HepG2 (cell line): Measurements from ENCODE around the gene GOLPH3. TPM values are rescaled to one million over a fixed set of nuclear protein-coding genes. Genes with fewer than 3 reads are reported as not detected.

Experiments
- CBX5 ChIP-seq: sonication (generic); formaldehyde crosslinking; IDR thresholded peaks from 2 replicates; pipeline ENCODE4 v1.4.0; 2020; ENCODE audit warnings: missing genetic modification reagents, borderline replicate concordance
- CCDC6 ChIP-seq: sonication (generic); formaldehyde crosslinking; IDR thresholded peaks from 2 replicates; pipeline ENCODE4 v1.8.1; 2022; ENCODE audit warnings: mild to moderate bottlenecking, missing genetic modification reagents, moderate library complexity
- FOXK1 ChIP-seq: sonication (generic); formaldehyde crosslinking; IDR thresholded peaks from 2 replicates; pipeline ENCODE4 v1.4.0; 2020; ENCODE audit warnings: low read depth, missing genetic modification reagents, borderline replicate concordance
- GATAD2A ChIP-seq: IDR thresholded peaks from 2 replicates; pipeline ENCODE4 v1.6.1; 2016
- KLF13 ChIP-seq: sonication (generic); formaldehyde crosslinking; IDR thresholded peaks from 2 replicates; pipeline ENCODE4 v1.4.0; 2020; ENCODE audit warnings: mild to moderate bottlenecking, missing genetic modification reagents
- LCORL ChIP-seq, 2 experiments: fragments of 450-650 bp in 1 of 2; sonication (generic) in 1 of 2; formaldehyde crosslinking in 1 of 2; IDR thresholded peaks; 2 replicates each; pipeline versions ENCODE4 v1.5.0 to v1.6.1; 2017 to 2020; ENCODE audit warnings: antibody characterized with exemption in 1 of 2, missing genetic modification reagents in 1 of 2
- NCOA5 ChIP-seq: sonication (generic); formaldehyde crosslinking; IDR thresholded peaks from 2 replicates; pipeline ENCODE4 v1.4.0; 2020; ENCODE audit warnings: missing genetic modification reagents
- PHF5A ChIP-seq: IDR thresholded peaks from one replicate; pipeline ENCODE4 v1.6.1; 2018; ENCODE audit warnings: low read depth, missing genetic modification reagents; ENCODE audit not compliant: unreplicated experiment
- PHF8 ChIP-seq: sonication (generic); formaldehyde crosslinking; IDR thresholded peaks from 2 replicates; pipeline ENCODE4 v1.5.0; 2020; ENCODE audit warnings: missing genetic modification reagents
- PTBP1 ChIP-seq: fragments of 200-400 bp; formaldehyde crosslinking; IDR thresholded peaks from 2 replicates; pipeline ENCODE4 v1.6.1; 2018; ENCODE audit warnings: low read length, low read depth; ENCODE audit not compliant: poor library complexity, severe bottlenecking
- SRSF1 ChIP-seq: fragments of 200-400 bp; formaldehyde crosslinking; optimal IDR thresholded peaks from 2 replicates; pipeline ENCODE3; 2017; ENCODE audit warnings: mild to moderate bottlenecking, low read depth, low read length, moderate library complexity
- TAF1 ChIP-seq: sonication (generic); formaldehyde crosslinking; IDR thresholded peaks from 2 replicates; pipeline ENCODE4 v1.4.0; 2020; ENCODE audit warnings: missing genetic modification reagents
- ZNF451 ChIP-seq: sonication (generic); formaldehyde crosslinking; IDR thresholded peaks from 2 replicates; pipeline ENCODE4 v1.5.0; 2020; ENCODE audit warnings: mild to moderate bottlenecking, missing genetic modification reagents
- ZNF468 ChIP-seq: sonication (generic); formaldehyde crosslinking; IDR thresholded peaks from 2 replicates; pipeline ENCODE4 v1.8.0; 2022; ENCODE audit warnings: mild to moderate bottlenecking, moderate library complexity, missing genetic modification reagents
- ZNF569 ChIP-seq: sonication (generic); formaldehyde crosslinking; IDR thresholded peaks from 2 replicates; pipeline ENCODE4 v1.5.0; 2020; ENCODE audit warnings: mild to moderate bottlenecking, missing genetic modification reagents, moderate library complexity, borderline replicate concordance
- ZNF577 ChIP-seq: sonication (generic); formaldehyde crosslinking; IDR thresholded peaks from 2 replicates; pipeline ENCODE4 v1.4.0; 2020; ENCODE audit warnings: mild to moderate bottlenecking, low read depth, missing genetic modification reagents, borderline replicate concordance
- ZNF709 ChIP-seq: sonication (generic); formaldehyde crosslinking; IDR thresholded peaks from 2 replicates; pipeline ENCODE4 v1.5.0; 2020; ENCODE audit warnings: mild to moderate bottlenecking, missing genetic modification reagents
- ZNF788 ChIP-seq: sonication (generic); formaldehyde crosslinking; IDR thresholded peaks from 2 replicates; pipeline ENCODE4 v1.5.0; 2020; ENCODE audit warnings: mild to moderate bottlenecking, missing genetic modification reagents, borderline replicate concordance
- polyA plus RNA-seq, 8 experiments: library from polyadenylated mRNA; depleted of rRNA in 3 of 8; stranded (reverse) in 7 of 8; unstranded in 1 of 8; fragments of >200 nt; fragmentation: Illumina TruSeq in 4 of 8; extraction: Trizol in 4 of 8; gene quantifications; 2 replicates each; pipeline versions ENCODE4 v1.2.1 to v1.2.3, GENCODE V29; 2011 to 2016; ENCODE audit warnings: low read depth in 4 of 8, missing spikeins in 1 of 8, mixed read lengths in 1 of 8; ENCODE audit not compliant: insufficient read depth in 1 of 8
- total RNA-seq, 5 experiments: library from RNA; depleted of rRNA; stranded (reverse); fragments of >200 nt; fragmentation: Illumina TruSeq; extraction: Trizol; gene quantifications; 2 replicates each; pipeline ENCODE4 v1.2.3, GENCODE V29; 2016; ENCODE audit warnings: low read depth in 1 of 5
- TF ChIP-seq, protein P1 (sequence below): sonication (generic); formaldehyde crosslinking; IDR thresholded peaks from 2 replicates; pipeline ENCODE4 v1.5.1; 2020; ENCODE audit warnings: missing genetic modification reagents, mild to moderate bottlenecking, borderline replicate concordance
- TF ChIP-seq, protein P2 (sequence below): sonication (generic); formaldehyde crosslinking; IDR thresholded peaks from 2 replicates; pipeline ENCODE4 v1.5.1; 2020; ENCODE audit warnings: mild to moderate bottlenecking, missing genetic modification reagents, moderate library complexity
- TF ChIP-seq, protein P3 (sequence below): sonication (generic); formaldehyde crosslinking; IDR thresholded peaks from 2 replicates; pipeline ENCODE4 v1.8.1; 2022; ENCODE audit warnings: mild to moderate bottlenecking, missing genetic modification reagents
- TF ChIP-seq, protein P4 (sequence below), 2 experiments: sonication (generic) in 1 of 2; formaldehyde crosslinking in 1 of 2; IDR thresholded peaks; 2 replicates each; pipeline versions ENCODE4 v1.4.0 to v1.6.1; 2018 to 2020; ENCODE audit warnings: missing genetic modification reagents in 2 of 2, borderline replicate concordance in 1 of 2, low read depth in 1 of 2, mild to moderate bottlenecking in 1 of 2, missing biosample characterization in 1 of 2

GOLPH3 gene
- total and polyA plus RNA-seq, 2 of the 13 experiments (the other 11 are each of a cell fraction or from before 2014, with no cell fraction given) = 59.5 to 84.5 TPM

DNA sequence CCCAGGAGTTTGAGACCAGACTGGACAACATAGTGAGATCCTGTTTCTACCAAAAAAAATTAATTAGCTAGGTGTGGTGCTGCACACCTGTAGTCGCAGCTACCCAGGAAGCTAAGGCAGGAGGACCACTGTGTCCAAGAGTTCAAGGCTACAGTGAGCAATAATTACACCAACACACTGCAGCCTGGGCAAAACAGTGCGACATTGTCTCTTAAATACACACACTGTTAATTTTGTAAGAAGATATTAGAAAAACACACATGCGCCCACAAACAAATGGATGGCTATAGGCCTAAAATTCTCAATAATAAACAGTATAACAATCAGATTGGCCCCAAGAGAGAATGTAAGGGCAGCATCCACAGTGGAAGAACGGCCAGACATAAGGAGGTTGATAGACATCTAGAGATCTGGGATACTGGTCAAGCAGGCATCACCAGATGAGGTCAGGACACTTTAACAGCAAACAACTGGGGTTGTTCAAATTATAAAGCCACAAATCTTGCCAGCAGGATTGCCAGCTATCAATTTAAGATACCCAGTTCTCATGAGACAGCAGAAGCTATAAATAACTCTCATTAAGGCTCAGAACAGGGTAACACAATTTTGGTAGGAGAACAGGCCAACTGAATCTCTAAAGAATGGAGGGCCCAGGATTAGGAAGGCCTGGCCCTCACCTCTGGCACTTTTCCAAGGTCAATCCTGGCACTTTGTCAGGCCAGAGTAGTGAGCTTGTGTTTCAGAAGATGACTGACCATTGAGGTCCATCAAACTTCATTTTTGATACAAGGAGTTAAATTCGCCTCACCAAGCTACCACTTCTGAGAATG lies 29.5 kb downstream of the GOLPH3 start (continued):
- TF ChIP-seq CCDC6 (CRISPR knock-in tag) (no peak), ZNF451 (no peak), ZNF468 (CRISPR knock-in tag) (no peak), PHF5A (CRISPR knock-in tag) (no peak), ZNF788 (no peak), NCOA5 (CRISPR knock-in tag) (no peak), ZNF569 (CRISPR knock-in tag) (no peak), KLF13 (no peak), GATAD2A (CRISPR knock-in tag) (peak; percentile 32; the same call in 1 of the 2 replicates), CBX5 (CRISPR knock-in tag) (no peak), FOXK1 (CRISPR knock-in tag) (no peak), PTBP1 (no peak), ZNF577 (CRISPR knock-in tag) (no peak), SRSF1 (no peak), ZNF709 (CRISPR knock-in tag) (no peak), TAF1 (CRISPR knock-in tag) (no peak), PHF8 (no peak), LCORL (IDR thresholded peaks at IDR 0.05) (no peak), LCORL (CRISPR knock-in tag; IDR thresholded peaks at IDR 0.05) (no peak)
- TF ChIP-seq, protein P1, sequence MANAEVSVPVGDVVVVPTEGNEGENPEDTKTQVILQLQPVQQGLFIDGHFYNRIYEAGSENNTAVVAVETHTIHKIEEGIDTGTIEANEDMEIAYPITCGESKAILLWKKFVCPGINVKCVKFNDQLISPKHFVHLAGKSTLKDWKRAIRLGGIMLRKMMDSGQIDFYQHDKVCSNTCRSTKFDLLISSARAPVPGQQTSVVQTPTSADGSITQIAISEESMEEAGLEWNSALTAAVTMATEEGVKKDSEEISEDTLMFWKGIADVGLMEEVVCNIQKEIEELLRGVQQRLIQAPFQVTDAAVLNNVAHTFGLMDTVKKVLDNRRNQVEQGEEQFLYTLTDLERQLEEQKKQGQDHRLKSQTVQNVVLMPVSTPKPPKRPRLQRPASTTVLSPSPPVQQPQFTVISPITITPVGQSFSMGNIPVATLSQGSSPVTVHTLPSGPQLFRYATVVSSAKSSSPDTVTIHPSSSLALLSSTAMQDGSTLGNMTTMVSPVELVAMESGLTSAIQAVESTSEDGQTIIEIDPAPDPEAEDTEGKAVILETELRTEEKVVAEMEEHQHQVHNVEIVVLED (CRISPR knock-in tag) = no peak
- TF ChIP-seq, protein P2, sequence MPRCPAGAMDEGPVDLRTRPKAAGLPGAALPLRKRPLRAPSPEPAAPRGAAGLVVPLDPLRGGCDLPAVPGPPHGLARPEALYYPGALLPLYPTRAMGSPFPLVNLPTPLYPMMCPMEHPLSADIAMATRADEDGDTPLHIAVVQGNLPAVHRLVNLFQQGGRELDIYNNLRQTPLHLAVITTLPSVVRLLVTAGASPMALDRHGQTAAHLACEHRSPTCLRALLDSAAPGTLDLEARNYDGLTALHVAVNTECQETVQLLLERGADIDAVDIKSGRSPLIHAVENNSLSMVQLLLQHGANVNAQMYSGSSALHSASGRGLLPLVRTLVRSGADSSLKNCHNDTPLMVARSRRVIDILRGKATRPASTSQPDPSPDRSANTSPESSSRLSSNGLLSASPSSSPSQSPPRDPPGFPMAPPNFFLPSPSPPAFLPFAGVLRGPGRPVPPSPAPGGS (CRISPR knock-in tag) = no peak
- TF ChIP-seq, protein P3, sequence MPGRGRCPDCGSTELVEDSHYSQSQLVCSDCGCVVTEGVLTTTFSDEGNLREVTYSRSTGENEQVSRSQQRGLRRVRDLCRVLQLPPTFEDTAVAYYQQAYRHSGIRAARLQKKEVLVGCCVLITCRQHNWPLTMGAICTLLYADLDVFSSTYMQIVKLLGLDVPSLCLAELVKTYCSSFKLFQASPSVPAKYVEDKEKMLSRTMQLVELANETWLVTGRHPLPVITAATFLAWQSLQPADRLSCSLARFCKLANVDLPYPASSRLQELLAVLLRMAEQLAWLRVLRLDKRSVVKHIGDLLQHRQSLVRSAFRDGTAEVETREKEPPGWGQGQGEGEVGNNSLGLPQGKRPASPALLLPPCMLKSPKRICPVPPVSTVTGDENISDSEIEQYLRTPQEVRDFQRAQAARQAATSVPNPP = no peak
- TF ChIP-seq, protein P4, sequence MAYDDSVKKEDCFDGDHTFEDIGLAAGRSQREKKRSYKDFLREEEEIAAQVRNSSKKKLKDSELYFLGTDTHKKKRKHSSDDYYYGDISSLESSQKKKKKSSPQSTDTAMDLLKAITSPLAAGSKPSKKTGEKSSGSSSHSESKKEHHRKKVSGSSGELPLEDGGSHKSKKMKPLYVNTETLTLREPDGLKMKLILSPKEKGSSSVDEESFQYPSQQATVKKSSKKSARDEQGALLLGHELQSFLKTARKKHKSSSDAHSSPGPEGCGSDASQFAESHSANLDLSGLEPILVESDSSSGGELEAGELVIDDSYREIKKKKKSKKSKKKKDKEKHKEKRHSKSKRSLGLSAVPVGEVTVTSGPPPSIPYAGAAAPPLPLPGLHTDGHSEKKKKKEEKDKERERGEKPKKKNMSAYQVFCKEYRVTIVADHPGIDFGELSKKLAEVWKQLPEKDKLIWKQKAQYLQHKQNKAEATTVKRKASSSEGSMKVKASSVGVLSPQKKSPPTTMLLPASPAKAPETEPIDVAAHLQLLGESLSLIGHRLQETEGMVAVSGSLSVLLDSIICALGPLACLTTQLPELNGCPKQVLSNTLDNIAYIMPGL (CRISPR knock-in tag; IDR thresholded peaks at IDR 0.05; ENCODE audit: borderline replicate concordance in 1 of 2, low read depth in 1 of 2) = no peak
